HEK293 (cell line): Measurements from ENCODE around the gene PWP1.

ENCODE experiments used
- IKZF3 ChIP-seq: fragments of 450-650 bp; IDR thresholded peaks from 2 replicates; pipeline ENCODE4 v1.5.0; 2018; ENCODE audit warnings: missing biosample characterization, mild to moderate bottlenecking, missing genetic modification characterization, moderate library complexity
- KLF10 ChIP-seq: fragments of 450-650 bp; IDR thresholded peaks from 2 replicates; pipeline ENCODE4 v1.5.1; 2018; ENCODE audit warnings: missing biosample characterization, mild to moderate bottlenecking, missing genetic modification characterization
- PRDM4 ChIP-seq: fragments of 450-650 bp; formaldehyde crosslinking; IDR thresholded peaks from 2 replicates; pipeline ENCODE4 v1.5.1; 2017; ENCODE audit warnings: missing biosample characterization, missing genetic modification characterization
- SALL2 ChIP-seq: fragments of 450-650 bp; formaldehyde crosslinking; IDR thresholded peaks from 2 replicates; pipeline ENCODE4 v1.5.0; 2017; ENCODE audit warnings: missing biosample characterization, mild to moderate bottlenecking, missing genetic modification characterization, borderline replicate concordance
- SETDB1 ChIP-seq: IDR thresholded peaks from one replicate; pipeline ENCODE4 v1.6.1; 2017; ENCODE audit warnings: mild to moderate bottlenecking, low read length, moderate library complexity, mixed read lengths; ENCODE audit not compliant: insufficient read length
- SP2 ChIP-seq: fragments of 450-650 bp; formaldehyde crosslinking; IDR thresholded peaks from 2 replicates; pipeline ENCODE4 v1.5.1; 2016; ENCODE audit warnings: missing biosample characterization, missing genetic modification characterization
- WT1 ChIP-seq: fragments of 450-650 bp; formaldehyde crosslinking; IDR thresholded peaks from 2 replicates; pipeline ENCODE4 v1.5.1; 2016; ENCODE audit warnings: missing biosample characterization, missing genetic modification characterization
- ZBTB11 ChIP-seq: fragments of 450-650 bp; formaldehyde crosslinking; conservative IDR thresholded peaks from 2 replicates; pipeline ENCODE4 v1.5.1; 2016; ENCODE audit warnings: low read depth, missing biosample characterization, missing genetic modification characterization
- ZBTB17 ChIP-seq: fragments of 450-650 bp; formaldehyde crosslinking; IDR thresholded peaks from 2 replicates; pipeline ENCODE4 v1.5.1; 2016; ENCODE audit warnings: missing biosample characterization, missing genetic modification characterization
- ZBTB6 ChIP-seq: fragments of 450-650 bp; formaldehyde crosslinking; IDR thresholded peaks from 2 replicates; pipeline ENCODE4 v1.5.1; 2017; ENCODE audit warnings: missing biosample characterization, missing genetic modification characterization
- ZBTB8A ChIP-seq: fragments of 450-650 bp; formaldehyde crosslinking; IDR thresholded peaks from 2 replicates; pipeline ENCODE4 v1.5.1; 2016; ENCODE audit warnings: missing biosample characterization, missing genetic modification characterization
- ZFP37 ChIP-seq: fragments of 450-650 bp; formaldehyde crosslinking; IDR thresholded peaks from 2 replicates; pipeline ENCODE4 v1.5.1; 2016; ENCODE audit warnings: missing biosample characterization, missing genetic modification characterization
- ZFP41 ChIP-seq: fragments of 450-650 bp; formaldehyde crosslinking; IDR thresholded peaks from 2 replicates; pipeline ENCODE4 v1.5.1; 2016; ENCODE audit warnings: missing biosample characterization, missing genetic modification characterization, borderline replicate concordance
- ZNF133 ChIP-seq: fragments of 450-650 bp; formaldehyde crosslinking; IDR thresholded peaks from 2 replicates; pipeline ENCODE4 v1.5.1; 2016; ENCODE audit warnings: missing biosample characterization, missing genetic modification characterization
- ZNF184 ChIP-seq: fragments of 450-650 bp; IDR thresholded peaks from 2 replicates; pipeline ENCODE4 v1.5.1; 2018; ENCODE audit warnings: missing biosample characterization, mild to moderate bottlenecking, missing genetic modification characterization
- ZNF223 ChIP-seq: fragments of 450-650 bp; formaldehyde crosslinking; IDR thresholded peaks from 2 replicates; pipeline ENCODE4 v1.5.1; 2016; ENCODE audit warnings: missing biosample characterization, missing genetic modification characterization
- ZNF280D ChIP-seq: fragments of 450-650 bp; formaldehyde crosslinking; IDR thresholded peaks from 2 replicates; pipeline ENCODE4 v1.5.1; 2016; ENCODE audit warnings: missing biosample characterization, missing genetic modification characterization
- ZNF529 ChIP-seq: fragments of 450-650 bp; formaldehyde crosslinking; IDR thresholded peaks from 2 replicates; pipeline ENCODE4 v1.5.1; 2017; ENCODE audit warnings: missing genetic modification characterization, missing biosample characterization; ENCODE audit not compliant: insufficient replicate concordance
- ZNF561 ChIP-seq: fragments of 450-650 bp; IDR thresholded peaks from 2 replicates; pipeline ENCODE4 v1.5.1; 2018; ENCODE audit warnings: missing biosample characterization, missing genetic modification characterization, borderline replicate concordance
- ZNF624 ChIP-seq: fragments of 450-650 bp; formaldehyde crosslinking; IDR thresholded peaks from 2 replicates; pipeline ENCODE4 v1.5.1; 2017; ENCODE audit warnings: missing biosample characterization, missing genetic modification characterization
- ZNF658 ChIP-seq: fragments of 450-650 bp; formaldehyde crosslinking; IDR thresholded peaks from 2 replicates; pipeline ENCODE4; 2016; ENCODE audit warnings: missing biosample characterization, missing genetic modification characterization
- ZNF704 ChIP-seq: fragments of 450-650 bp; formaldehyde crosslinking; IDR thresholded peaks from 2 replicates; pipeline ENCODE4 v1.5.1; 2016; ENCODE audit warnings: missing biosample characterization, missing genetic modification characterization
- ZNF843 ChIP-seq: fragments of 450-650 bp; formaldehyde crosslinking; IDR thresholded peaks from 2 replicates; pipeline ENCODE4 v1.5.1; 2016; ENCODE audit warnings: missing biosample characterization, missing genetic modification characterization
- ZXDB ChIP-seq: fragments of 450-650 bp; formaldehyde crosslinking; IDR thresholded peaks from 2 replicates; pipeline ENCODE4 v1.5.1; 2016; ENCODE audit warnings: missing biosample characterization, missing genetic modification characterization

The PWP1 gene

GRCh38 chr12:107760809-107761501 lies 75.4 kb downstream of the PWP1 start, which contains the start of gene PRDM4 (continued):
- TF ChIP-seq IKZF3 (tag by site-specific recombination) (0 out of 2 replicates have a peak, but pooled peaks have one; percentile 39), ZXDB (tag by site-specific recombination) (peak; percentile 38; the same call in 1 of the 2 replicates), ZBTB17 (tag by site-specific recombination) (peak; percentile 98), ZFP37 (tag by site-specific recombination) (no peak), ZNF280D (tag by site-specific recombination) (no peak), ZNF184 (no peak), ZBTB8A (tag by site-specific recombination) (peak; percentile 99), ZFP41 (tag by site-specific recombination) (no peak), SP2 (tag by site-specific recombination) (peak; percentile 59), PRDM4 (no peak), SETDB1 (no peak), ZNF704 (no peak), ZBTB6 (tag by site-specific recombination) (no peak), ZNF624 (tag by site-specific recombination) (no peak), ZNF561 (tag by site-specific recombination) (peak; percentile 93), ZNF843 (tag by site-specific recombination) (no peak), ZNF658 (no peak), ZNF223 (tag by site-specific recombination) (no peak), WT1 (tag by site-specific recombination) (no peak), ZNF529 (no peak), ZNF133 (tag by site-specific recombination) (no peak), ZBTB11 (tag by site-specific recombination) (peak; percentile 52), SALL2 (tag by site-specific recombination) (no peak), KLF10 (tag by site-specific recombination) (peak; percentile 83)
